IMR-90 (cell line): Measurements from ENCODE around the gene MRPL58. TPM values are rescaled to one million over a fixed set of nuclear protein-coding genes. Genes with fewer than 3 reads are reported as not detected.

ENCODE experiments used
- ATAC-seq: fragments of 200-7000 bp; cut with Tn5 transposase; 2 replicates; pipeline ENCODE4 v1.9.1; 2020; ENCODE audit warnings: low read depth, mild to moderate bottlenecking, moderate library complexity
- BruUV-seq: library from RNA; stranded (reverse); fragments of 400-500 nt; replicated peaks from 2 replicates; lab custom pipeline; 2021; lab: Mats Ljungman, UMichigan
- CTCF ChIA-PET: fragments of 300-600 bp; formaldehyde crosslinking; extraction: SDS; loops from one replicate; lab custom pipeline; 2021; ENCODE audit warnings: antibody characterized with exemption; lab: Yijun Ruan, JAX
- POLR2A ChIA-PET: fragments of 300-600 bp; sonication (Branson Sonifier 250); formaldehyde crosslinking; loops from one replicate; lab custom pipeline; 2022; ENCODE audit warnings: antibody characterized with exemption; ENCODE audit not compliant: unreplicated experiment; lab: Charles Lee
- DNase-seq: peaks from one replicate; pipeline ENCODE4 v3.0.0; 2013
- H2AFZ ChIP-seq: replicated peaks from 2 replicates; pipeline ENCODE3; 2013; ENCODE audit warnings: low read length, mild to moderate bottlenecking; ENCODE audit not compliant: poor library complexity
- H2AK5ac ChIP-seq: 2 replicates; pipeline ENCODE4 v1.6.1; 2013; ENCODE audit warnings: low read depth, low read length, inconsistent platforms
- H2AK9ac ChIP-seq: replicated peaks from 2 replicates; pipeline ENCODE3; 2013; ENCODE audit warnings: mild to moderate bottlenecking, low read depth, low read length, moderate library complexity; ENCODE audit not compliant: poor library complexity
- H2BK120ac ChIP-seq: 2 replicates; pipeline ENCODE4 v1.6.1; 2013; ENCODE audit warnings: low read depth, low read length, inconsistent platforms
- H2BK15ac ChIP-seq: 3 replicates; pipeline ENCODE4 v1.6.1; 2013; ENCODE audit warnings: low read depth, low read length, inconsistent platforms
- H2BK20ac ChIP-seq: 2 replicates; pipeline ENCODE4 v1.6.1; 2013; ENCODE audit warnings: low read depth, mild to moderate bottlenecking, inconsistent platforms, low read length, moderate library complexity
- H2BK5ac ChIP-seq: 2 replicates; pipeline ENCODE4 v1.6.1; 2013; ENCODE audit warnings: mild to moderate bottlenecking, low read depth, low read length, inconsistent platforms; ENCODE audit not compliant: poor library complexity, severe bottlenecking
- H3K14ac ChIP-seq: replicated peaks from 2 replicates; pipeline ENCODE4 v1.6.1; 2013; ENCODE audit warnings: low read depth, low read length, inconsistent platforms
- H3K18ac ChIP-seq: 2 replicates; pipeline ENCODE4 v1.6.1; 2013; ENCODE audit warnings: low read depth, low read length, control low read depth
- H3K23ac ChIP-seq: 2 replicates; pipeline ENCODE4 v1.6.1; 2013; ENCODE audit warnings: low read depth, low read length, inconsistent platforms
- H3K27ac ChIP-seq: 2 replicates; pipeline ENCODE4 v1.5.1; 2013; ENCODE audit warnings: mild to moderate bottlenecking, control low read depth, low read length; ENCODE audit not compliant: insufficient read depth
- H3K27me3 ChIP-seq: 2 replicates; pipeline ENCODE4 v1.6.1; 2013; ENCODE audit warnings: low read length; ENCODE audit not compliant: control insufficient read depth, insufficient read depth
- H3K36me3 ChIP-seq: 2 replicates; pipeline ENCODE4 v1.6.1; 2013; ENCODE audit warnings: low read length, mixed read lengths; ENCODE audit not compliant: control insufficient read depth, insufficient read depth
- H3K4ac ChIP-seq: 2 replicates; pipeline ENCODE4 v1.6.1; 2013; ENCODE audit warnings: low read depth, low read length, inconsistent platforms
- H3K4me1 ChIP-seq: 2 replicates; pipeline ENCODE4 v1.6.1; 2013; ENCODE audit warnings: low read length, mixed read lengths; ENCODE audit not compliant: control insufficient read depth, insufficient read depth
- H3K4me2 ChIP-seq: 2 replicates; pipeline ENCODE4 v1.6.1; 2013; ENCODE audit warnings: low read depth, mild to moderate bottlenecking, control low read depth, low read length, moderate library complexity
- H3K4me3 ChIP-seq: 2 replicates; pipeline ENCODE4 v1.5.1; 2013; ENCODE audit warnings: low read depth, mild to moderate bottlenecking, control low read depth, low read length, moderate library complexity; ENCODE audit not compliant: insufficient read depth
- H3K56ac ChIP-seq: 2 replicates; pipeline ENCODE4 v1.6.1; 2013; ENCODE audit warnings: low read length, inconsistent platforms; ENCODE audit not compliant: insufficient read depth; ENCODE audit errors: extremely low read depth
- H3K79me1 ChIP-seq, 2 experiments: 2 replicates each; pipeline ENCODE4 v1.6.1; 2013; ENCODE audit warnings: low read length in 2 of 2, inconsistent platforms in 1 of 2, low read depth in 1 of 2
- H3K9ac ChIP-seq: 2 replicates; pipeline ENCODE4 v1.6.1; 2013; ENCODE audit warnings: low read depth, low read length, control low read depth
- H3K9me1 ChIP-seq: 2 replicates; pipeline ENCODE4 v1.6.1; 2013; ENCODE audit warnings: low read length, inconsistent platforms; ENCODE audit not compliant: insufficient read depth
- H3K9me3 ChIP-seq: 2 replicates; pipeline ENCODE4 v1.6.1; 2013; ENCODE audit warnings: low read length; ENCODE audit not compliant: control insufficient read depth, insufficient read depth
- H4K20me1 ChIP-seq: 2 replicates; pipeline ENCODE4 v1.6.1; 2013; ENCODE audit warnings: low read length, inconsistent platforms; ENCODE audit not compliant: insufficient read depth
- H4K5ac ChIP-seq: 2 replicates; pipeline ENCODE4 v1.6.1; 2013; ENCODE audit warnings: mild to moderate bottlenecking, low read depth, low read length, control low read depth
- H4K8ac ChIP-seq, 2 experiments: 2 replicates each; pipeline ENCODE4 v1.6.1; 2013; ENCODE audit warnings: low read depth in 2 of 2, low read length in 2 of 2, control low read depth in 1 of 2, inconsistent platforms in 1 of 2
- H4K91ac ChIP-seq: 2 replicates; pipeline ENCODE4 v1.6.1; 2013; ENCODE audit warnings: low read depth, low read length, inconsistent platforms; ENCODE audit not compliant: insufficient read depth
- BHLHE40 ChIP-seq: fragments of 150-350 bp; IDR thresholded peaks from 2 replicates; pipeline ENCODE4 v1.6.1; 2016; ENCODE audit warnings: mild to moderate bottlenecking, low read depth, low read length
- CHD1 ChIP-seq: IDR thresholded peaks from 2 replicates; pipeline ENCODE4 v1.6.1; 2012; ENCODE audit warnings: low read depth, low read length, improper control_type of control experiment
- CTCF ChIP-seq: conservative IDR thresholded peaks from 2 replicates; pipeline ENCODE4 v1.5.1; 2012; ENCODE audit warnings: mild to moderate bottlenecking, low read depth, low read length, improper control_type of control experiment
- ELK1 ChIP-seq: fragments of 150-350 bp; IDR thresholded peaks from 2 replicates; pipeline ENCODE4 v1.6.1; 2016; ENCODE audit warnings: low read depth, mild to moderate bottlenecking, low read length, moderate library complexity, borderline replicate concordance
- FOS ChIP-seq: fragments of 150-350 bp; IDR thresholded peaks from 2 replicates; pipeline ENCODE4 v1.6.1; 2016; ENCODE audit warnings: low read depth, low read length
- MAFK ChIP-seq: IDR thresholded peaks from 2 replicates; pipeline ENCODE4 v1.6.1; 2012; ENCODE audit warnings: low read depth, low read length, improper control_type of control experiment
- MAZ ChIP-seq: IDR thresholded peaks from 2 replicates; pipeline ENCODE4 v1.6.1; 2012; ENCODE audit warnings: low read depth, mild to moderate bottlenecking, low read length, improper control_type of control experiment, moderate library complexity, borderline replicate concordance
- MXI1 ChIP-seq: IDR thresholded peaks from 2 replicates; pipeline ENCODE4 v1.6.1; 2012; ENCODE audit warnings: low read depth, mild to moderate bottlenecking, low read length, moderate library complexity, borderline replicate concordance
- NFE2L2 ChIP-seq: fragments of 150-350 bp; IDR thresholded peaks from 2 replicates; pipeline ENCODE4 v1.6.1; 2016; ENCODE audit warnings: low read depth, mild to moderate bottlenecking, low read length
- POLR2A ChIP-seq: IDR thresholded peaks from 2 replicates; pipeline ENCODE4 v1.6.1; 2012; ENCODE audit warnings: mild to moderate bottlenecking, low read depth, low read length
- RAD21 ChIP-seq: IDR thresholded peaks from 2 replicates; pipeline ENCODE4 v1.6.1; 2012; ENCODE audit warnings: low read length, improper control_type of control experiment
- RCOR1 ChIP-seq: IDR thresholded peaks from 2 replicates; pipeline ENCODE4 v1.6.1; 2012; ENCODE audit warnings: mild to moderate bottlenecking, low read length, improper control_type of control experiment; ENCODE audit not compliant: insufficient replicate concordance
- RFX5 ChIP-seq: IDR thresholded peaks from 2 replicates; pipeline ENCODE4 v1.8.0; 2012; ENCODE audit warnings: low read depth, mild to moderate bottlenecking, low read length, moderate library complexity
- SMC3 ChIP-seq: fragments of 150-350 bp; IDR thresholded peaks from 2 replicates; pipeline ENCODE4 v1.6.1; 2016; ENCODE audit warnings: low read depth, mild to moderate bottlenecking, antibody characterized with exemption, low read length, moderate library complexity
- WGBS, 2 experiments: methylation state at CpG; one replicate each; pipeline versions ENCODE4 v1.1.5 to v1.1.7; 2013; ENCODE audit warnings: missing lambda C conversion rate in 2 of 2; ENCODE audit not compliant: insufficient read length in 1 of 2; ENCODE audit errors: extremely low coverage in 2 of 2; 5-methylcytosine and 5-hydroxymethylcytosine counted together
- dilution Hi-C: fragments of 300-500 bp; cut with HindIII; formaldehyde crosslinking; loops from one replicate; pipeline ENCODE4 v1.14.3; 2018; ENCODE audit warnings: low sequenced_read_pairs; ENCODE audit not compliant: unreplicated experiment
- in situ Hi-C: fragments of 300-500 bp; cut with MboI; formaldehyde crosslinking; loops from 3 replicates; pipeline ENCODE4 v1.14.3; 2019; ENCODE audit warnings: low sequenced_read_pairs, inconsistent platforms, mixed read lengths
- intact Hi-C: fragments of 100-400 bp; cut with micrococcal nuclease; formaldehyde crosslinking; loops from 2 replicates; pipeline ENCODE4 v1.10.0; 2022
- polyA plus RNA-seq, 3 experiments: library from polyadenylated mRNA; depleted of rRNA; stranded (reverse); fragments of >200 nt; gene quantifications; 2 replicates each; pipeline ENCODE4 v1.2.3, GENCODE V29; 2012; ENCODE audit warnings: low replicate concordance in 1 of 3
- total RNA-seq: library from RNA; depleted of rRNA; stranded (reverse); fragments of >200 nt; gene quantifications from 2 replicates; pipeline ENCODE4 v1.2.3, GENCODE V29; 2012

The MRPL58 gene
- total and polyA plus RNA-seq, 2 of the 4 experiments (the other 2 are of a cell fraction) = 42.5 to 53.0 TPM

- CTCF ChIA-PET = interaction anchor here (0.7 kb wide), 1 partner anchor 9 kb away, joined by 3 read pairs; the partner anchor contains the start of gene CDR2L
- in situ Hi-C loops (no loop called here), dilution Hi-C loops (no loop called here), intact Hi-C loops (no loop called here)
- 17% methylated on average over 1 of the region's 3 CpGs; no CpG with 5 or more reads in 1 of the 2 experiments for WGBS, 2 experiments
- Histone ChIP-seq H2AK5ac (no peak overlapping the region), H3K9ac (no peak overlapping the region), H4K91ac (no peak overlapping the region), H3K9me1 (peaks cover 5% of the 10 kb centered on the region), H4K5ac (no peak overlapping the region), H3K18ac (no peak overlapping the region), H3K9me3 (no peaks in the 10 kb centered on the region), H3K79me1 (peaks cover 4 to 12% of the 10 kb centered on the region in 2 experiments; a peak in 3 of 4 replicates), H2BK5ac (no peak overlapping the region), H2AFZ (no peak overlapping the region), H3K4ac (no peak overlapping the region), H3K14ac (no peak overlapping the region), H4K20me1 (no peaks in the 10 kb centered on the region), H3K4me1 (peaks cover 10% of the 10 kb centered on the region), H3K4me2 (no peak overlapping the region), H2AK9ac (no peak overlapping the region), H3K27me3 (peaks cover 22% of the 10 kb centered on the region), H3K4me3 (no peak overlapping the region), H4K8ac (no peak overlapping the region), H3K36me3 (no peaks in the 10 kb centered on the region), H2BK15ac (no peak overlapping the region), H3K27ac (no peak overlapping the region), H2BK120ac (no peak overlapping the region), H3K23ac (no peak overlapping the region), H2BK20ac (no peak overlapping the region), H3K56ac (no peak overlapping the region)
- DNase-seq (no peak), ATAC-seq (no peak)
- TF ChIP-seq SMC3 (no peak), BHLHE40 (no peak), CHD1 (no peak), ELK1 (no peak), NFE2L2 (no peak), FOS (no peak), RFX5 (no peak), POLR2A (no peak), CTCF (no peak), RCOR1 (no peak), MAFK (no peak), MXI1 (no peak), MAZ (no peak), RAD21 (no peak)
- no TSS peak for BruUV-seq
- POLR2A ChIA-PET = no interaction called here
Measured at GRCh38 chr17:74978240-74978639, 34.2 kb upstream of the MRPL58 start.
